H1 (cell line): ENCODE results near the gene MYO15A. TPM values are rescaled to one million over a fixed set of nuclear protein-coding genes. Genes with fewer than 3 reads are reported as not detected.

ENCODE experiments used
- BACH1 ChIP-seq: IDR thresholded peaks from 2 replicates; pipeline ENCODE4 v1.6.1; 2012; ENCODE audit warnings: low read length, improper control_type of control experiment
- CHD1 ChIP-seq: IDR thresholded peaks from 2 replicates; pipeline ENCODE4 v1.6.1; 2012; ENCODE audit warnings: low read depth, low read length, improper control_type of control experiment
- PHF8 ChIP-seq: fragments of 200-600 bp; sonication (generic); conservative IDR thresholded peaks from 2 replicates; pipeline ENCODE4 v1.7.1; 2012; ENCODE audit warnings: low read depth, mild to moderate bottlenecking, inconsistent platforms, low read length, moderate library complexity
- RFX5 ChIP-seq: IDR thresholded peaks from 2 replicates; pipeline ENCODE4 v1.6.1; 2011; ENCODE audit warnings: low read depth, low read length, improper control_type of control experiment, borderline replicate concordance
- SIRT6 ChIP-seq: IDR thresholded peaks from one replicate; pipeline ENCODE4 v1.7.1; 2012; ENCODE audit warnings: low read length, inconsistent platforms
- SP4 ChIP-seq: IDR thresholded peaks from 2 replicates; pipeline ENCODE4 v1.6.1; 2012; ENCODE audit warnings: low read length, inconsistent platforms
- SUZ12 ChIP-seq: fragments of 200-600 bp; sonication (generic); IDR thresholded peaks from 2 replicates; pipeline ENCODE4 v1.6.1; 2012; ENCODE audit warnings: mild to moderate bottlenecking, inconsistent platforms, low read length, moderate library complexity, mixed read lengths
- polyA plus RNA-seq, 7 experiments: library from polyadenylated mRNA; depleted of rRNA in 3 of 7; stranded (reverse) in 5 of 7; unstranded in 2 of 7; fragments of >200 nt in 5 of 7; fragments of 200-250 nt in 2 of 7; gene quantifications; 1 replicate in 5 of 7; 2 replicates in 1 of 7; 4 replicates in 1 of 7; pipeline versions ENCODE4 v1.2.1 to v1.2.3, GENCODE V29; 2011 to 2013; ENCODE audit warnings: missing spikeins in 2 of 7, mixed read lengths in 2 of 7
- total RNA-seq: library from RNA; stranded (reverse); fragmentation: NEBNext Ultra II Directional; extraction: Animal tissue kit (Norgen Biotek cat#: 25700); gene quantifications from 2 replicates; pipeline ENCODE4 v1.2.1, GENCODE V29; 2021
- TF ChIP-seq, protein P1 (sequence below): IDR thresholded peaks from 2 replicates; pipeline ENCODE4 v1.6.1; 2012; ENCODE audit warnings: low read length, inconsistent platforms
- TF ChIP-seq, protein P2 (sequence below): IDR thresholded peaks from 2 replicates; pipeline ENCODE4 v1.6.1; 2012; ENCODE audit warnings: inconsistent platforms

MYO15A gene
- total and polyA plus RNA-seq, 2 of the 8 experiments (the other 6 are each of a cell fraction or from before 2014, with no cell fraction given): 1.6 to 4.2 TPM

DNA sequence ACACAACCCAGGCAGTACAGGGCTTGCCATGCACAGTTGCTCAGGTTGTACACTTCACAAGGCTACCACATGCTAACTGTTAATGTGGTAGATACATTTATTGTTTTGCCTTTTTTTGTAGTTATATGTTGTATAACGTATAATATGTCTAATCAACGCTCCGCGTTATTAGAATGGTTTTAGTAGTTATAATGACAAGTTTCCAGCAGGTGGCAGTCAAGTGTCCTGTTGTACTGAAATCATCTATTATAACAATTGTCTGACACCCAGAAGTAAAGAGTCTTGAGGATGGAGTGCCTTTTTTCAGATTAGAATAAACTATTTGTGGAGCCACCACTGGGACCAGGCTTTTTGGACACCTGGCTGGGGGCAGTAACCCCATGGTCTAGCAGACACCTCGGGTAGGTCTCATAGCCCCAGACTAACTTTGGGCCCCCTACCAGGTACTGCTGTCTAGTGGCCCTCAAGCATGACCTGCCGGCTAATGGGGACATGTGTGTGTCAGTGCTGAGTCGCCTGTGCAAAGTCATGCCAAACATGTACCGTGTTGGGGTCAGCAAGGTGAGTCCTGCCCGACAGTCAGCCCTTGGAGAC is 32.8 kb downstream of the MYO15A start (continued):
- TF ChIP-seq, protein P1, sequence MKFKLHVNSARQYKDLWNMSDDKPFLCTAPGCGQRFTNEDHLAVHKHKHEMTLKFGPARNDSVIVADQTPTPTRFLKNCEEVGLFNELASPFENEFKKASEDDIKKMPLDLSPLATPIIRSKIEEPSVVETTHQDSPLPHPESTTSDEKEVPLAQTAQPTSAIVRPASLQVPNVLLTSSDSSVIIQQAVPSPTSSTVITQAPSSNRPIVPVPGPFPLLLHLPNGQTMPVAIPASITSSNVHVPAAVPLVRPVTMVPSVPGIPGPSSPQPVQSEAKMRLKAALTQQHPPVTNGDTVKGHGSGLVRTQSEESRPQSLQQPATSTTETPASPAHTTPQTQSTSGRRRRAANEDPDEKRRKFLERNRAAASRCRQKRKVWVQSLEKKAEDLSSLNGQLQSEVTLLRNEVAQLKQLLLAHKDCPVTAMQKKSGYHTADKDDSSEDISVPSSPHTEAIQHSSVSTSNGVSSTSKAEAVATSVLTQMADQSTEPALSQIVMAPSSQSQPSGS: no peak
- no peak for TF ChIP-seq CHD1
- no peak for TF ChIP-seq RFX5
- no peak for TF ChIP-seq SIRT6
- TF ChIP-seq PHF8: no peak
- no peak for TF ChIP-seq BACH1
- TF ChIP-seq SUZ12: no peak
- TF ChIP-seq, protein P2, sequence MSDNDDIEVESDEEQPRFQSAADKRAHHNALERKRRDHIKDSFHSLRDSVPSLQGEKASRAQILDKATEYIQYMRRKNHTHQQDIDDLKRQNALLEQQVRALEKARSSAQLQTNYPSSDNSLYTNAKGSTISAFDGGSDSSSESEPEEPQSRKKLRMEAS: no peak
- no peak for TF ChIP-seq SP4
